ENCODE data around the gene MTCH1.
"Not testable (repeated sequence)": the region's sequence is repeated elsewhere in the genome, so short reads cannot be mapped to it uniquely, and the experiment has no call there.

The MTCH1 gene

GRCh38 chr6:36947570-36948351 is 38.2 kb downstream of the MTCH1 start:
- DNase-seq: no peak

GRCh38 chr6:36946526-36946925 is 39.5 kb downstream of the MTCH1 start:
- DNase-seq: no peak

DNA sequence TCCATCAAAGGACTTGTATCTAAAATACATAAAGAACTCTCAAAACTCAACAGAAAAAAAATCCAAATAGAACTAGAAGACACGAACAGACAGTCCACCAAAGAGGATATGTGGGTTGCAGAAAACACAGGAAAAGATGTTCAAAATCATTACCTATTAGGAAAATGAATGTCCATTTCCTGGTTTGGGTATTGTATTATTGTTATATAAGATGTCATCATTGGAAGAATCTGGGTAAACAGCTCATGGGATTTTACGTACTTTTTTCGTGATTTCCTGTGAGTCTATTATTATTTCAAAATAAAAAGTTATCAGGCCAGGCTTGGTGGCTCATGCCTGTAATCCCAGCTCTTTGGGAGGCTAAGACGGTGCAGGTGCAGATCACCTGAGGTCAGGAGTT is 40.7 kb downstream of the MTCH1 start:
- no peak for DNase-seq

- no peak for DNase-seq
These were observed 41.3 kb downstream of the MTCH1 start for GRCh38 chr6:36944650-36945049.

DNA sequence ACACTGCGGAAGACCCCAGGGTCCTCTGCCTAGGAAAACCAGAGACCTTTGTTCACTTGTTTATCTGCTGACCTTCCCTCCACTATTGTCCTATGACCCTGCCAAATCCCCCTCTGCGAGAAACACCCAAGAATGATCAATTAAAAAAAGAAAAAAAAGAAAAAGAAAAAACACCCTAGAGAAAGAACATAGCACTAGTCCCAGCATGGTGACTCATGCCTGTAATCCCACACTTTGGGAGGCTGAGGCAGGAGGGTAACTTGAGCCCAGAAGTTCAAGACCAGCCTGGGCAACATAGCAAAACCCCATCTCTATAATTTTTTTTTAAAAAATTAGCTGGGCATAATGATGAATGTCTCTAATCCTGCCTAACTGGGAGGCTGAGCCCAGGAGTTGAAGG is 43.7 kb downstream of the MTCH1 start:
- DNase-seq: not testable (repeated sequence)

DNA sequence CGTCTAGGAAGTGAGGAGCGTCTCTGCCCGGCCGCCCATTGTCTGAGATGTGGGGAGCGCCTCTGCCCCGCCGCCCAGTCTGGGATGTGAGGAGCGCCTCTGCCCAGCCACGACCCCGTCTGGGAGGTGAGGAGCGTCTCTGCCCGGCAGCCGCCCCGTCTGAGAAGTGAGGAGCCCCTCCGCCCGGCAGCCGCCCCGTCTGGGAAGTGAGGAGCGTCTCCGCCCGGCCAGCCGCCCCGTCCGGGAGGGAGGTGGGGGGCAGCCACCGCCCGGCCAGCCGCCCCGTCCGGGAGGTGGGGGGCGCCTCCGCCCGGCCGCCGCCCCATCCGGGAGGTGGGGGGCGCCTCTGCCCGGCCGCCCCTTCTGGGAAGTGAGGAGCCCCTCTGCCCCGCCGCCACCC is 44.4 kb downstream of the MTCH1 start:
- not testable (repeated sequence) for DNase-seq

DNA sequence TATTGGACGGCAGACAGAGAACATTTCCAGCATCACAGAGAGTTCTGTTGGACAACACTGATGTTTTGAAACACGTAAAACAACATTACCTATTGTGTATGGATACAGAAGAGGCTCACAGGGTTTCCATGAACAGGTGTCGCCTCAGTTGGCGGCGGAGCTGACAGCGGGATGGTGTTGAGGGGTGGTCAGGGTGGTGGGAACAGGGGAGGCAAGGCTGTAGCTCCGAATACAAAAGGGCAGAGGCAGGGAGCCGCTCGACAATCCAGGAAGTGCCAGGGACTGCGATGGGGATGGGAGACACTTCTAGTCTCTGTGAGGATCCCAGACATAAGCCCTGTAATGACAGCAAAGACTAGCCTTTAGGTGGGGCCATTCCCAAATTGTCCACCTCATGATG is 46.0 kb downstream of the MTCH1 start:
- DNase-seq: no peak

GRCh38 chr6:36939005-36939404 is 47.0 kb downstream of the MTCH1 start:
- DNase-seq: not testable (repeated sequence)

- DNase-seq: no peak
These were observed 47.5 kb downstream of the MTCH1 start for GRCh38 chr6:36938536-36938935.

DNA sequence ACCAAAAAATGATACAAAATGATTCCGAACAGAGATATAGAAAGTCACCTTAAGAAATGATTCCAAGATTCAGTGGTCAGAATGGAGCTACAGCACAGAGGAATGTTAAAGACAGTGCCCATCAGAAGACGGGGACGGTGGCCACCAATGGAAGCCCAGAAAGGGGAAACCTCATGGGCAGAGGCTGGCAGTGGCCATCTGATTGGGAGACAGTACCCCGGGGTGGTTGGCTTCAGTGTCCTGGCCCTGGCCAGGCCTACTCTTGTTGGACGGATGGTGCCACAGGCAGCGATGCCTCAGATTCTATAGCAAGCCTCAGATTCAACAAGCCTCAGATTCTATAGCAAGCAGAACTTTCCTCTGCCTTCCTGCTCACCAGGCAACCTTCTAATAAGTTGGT is 48.1 kb downstream of the MTCH1 start:
- DNase-seq: no peak

DNA sequence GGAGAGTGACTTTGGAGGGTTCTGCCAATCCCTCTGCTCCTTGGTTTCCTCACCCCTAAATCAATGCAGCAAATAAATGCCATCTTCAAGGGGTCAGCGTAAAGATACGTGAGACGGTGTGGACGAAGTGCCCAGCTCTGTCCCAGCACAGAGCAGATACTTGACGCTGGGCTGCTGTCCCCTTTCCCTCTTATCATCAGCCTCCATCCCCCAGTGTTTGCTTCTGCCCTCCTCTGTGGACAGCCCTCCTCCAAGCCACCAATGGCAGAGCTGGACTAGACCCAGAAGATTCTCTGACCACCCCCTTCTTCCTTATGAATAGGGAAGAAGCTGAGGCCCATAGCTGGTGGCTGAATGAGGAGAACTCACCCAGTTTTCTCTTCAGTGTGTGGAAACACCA is 49.2 kb downstream of the MTCH1 start:
- DNase-seq: no peak

- DNase-seq: no peak
These were observed 51.1 kb downstream of the MTCH1 start for GRCh38 chr6:36934901-36935300.

DNA sequence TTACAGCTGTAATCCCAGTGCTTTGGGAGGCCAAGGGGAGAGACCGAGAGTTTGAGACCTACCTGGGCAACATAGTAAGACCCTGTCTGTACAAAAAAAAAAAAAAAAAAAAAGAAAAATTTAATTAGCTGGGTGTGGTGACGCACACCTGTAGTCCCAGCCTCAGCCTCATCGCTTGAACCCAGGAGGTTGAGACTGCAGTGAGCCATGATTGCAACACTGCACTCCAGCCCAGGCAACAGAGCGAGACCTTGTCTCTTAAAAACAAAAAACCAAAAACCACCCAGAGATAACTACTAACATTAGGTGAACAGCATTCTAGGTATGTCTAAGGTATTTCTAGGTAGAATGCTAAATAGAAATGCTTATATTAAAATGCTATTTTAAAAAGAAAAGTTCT is 52.5 kb downstream of the MTCH1 start:
- DNase-seq: no peak

DNA sequence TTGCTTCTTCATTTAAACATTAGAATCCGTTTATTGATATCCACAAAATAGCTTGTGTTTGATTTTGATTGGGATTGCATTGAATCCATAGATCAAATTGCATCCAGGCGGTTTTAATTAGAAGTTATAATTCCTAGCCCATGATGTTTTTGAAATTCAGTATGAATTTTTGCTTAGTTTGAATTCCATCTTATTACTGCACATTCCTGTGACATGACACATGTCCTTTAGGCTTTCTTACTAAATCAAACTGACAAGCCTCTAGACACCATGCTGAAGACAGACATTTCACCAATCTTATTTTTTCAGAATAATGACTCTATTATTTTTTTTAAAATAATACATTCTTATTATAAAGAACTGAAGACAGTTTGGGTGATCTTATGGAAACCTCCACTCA is 52.9 kb downstream of the MTCH1 start:
- no peak for DNase-seq

GRCh38 chr6:36930483-36930882 is 55.5 kb downstream of the MTCH1 start:
- DNase-seq: no peak

- no peak for DNase-seq
These were observed 56.4 kb downstream of the MTCH1 start for GRCh38 chr6:36929607-36930006.

- DNase-seq: no peak
These were observed 56.8 kb downstream of the MTCH1 start for GRCh38 chr6:36929152-36929551.

DNA sequence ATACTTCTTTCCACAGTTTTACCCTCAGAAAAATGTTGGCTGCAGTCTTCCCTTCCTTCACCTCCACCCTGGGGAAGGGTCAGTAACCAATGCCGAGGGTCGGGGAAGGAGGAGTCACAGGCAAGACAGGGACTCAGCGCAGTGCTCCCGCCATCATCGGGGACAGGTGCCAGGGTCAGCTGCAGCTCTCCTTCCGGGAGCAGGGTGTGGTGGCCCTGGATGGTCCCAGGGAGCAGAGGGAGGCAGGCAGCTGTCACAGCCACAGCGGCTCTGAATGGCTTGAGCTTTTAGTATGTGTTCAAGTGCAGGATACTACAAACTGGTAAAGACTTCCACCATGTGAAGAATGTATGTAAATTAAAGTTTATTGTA is 57.5 kb downstream of the MTCH1 start:
- DNase-seq: no peak

DNA sequence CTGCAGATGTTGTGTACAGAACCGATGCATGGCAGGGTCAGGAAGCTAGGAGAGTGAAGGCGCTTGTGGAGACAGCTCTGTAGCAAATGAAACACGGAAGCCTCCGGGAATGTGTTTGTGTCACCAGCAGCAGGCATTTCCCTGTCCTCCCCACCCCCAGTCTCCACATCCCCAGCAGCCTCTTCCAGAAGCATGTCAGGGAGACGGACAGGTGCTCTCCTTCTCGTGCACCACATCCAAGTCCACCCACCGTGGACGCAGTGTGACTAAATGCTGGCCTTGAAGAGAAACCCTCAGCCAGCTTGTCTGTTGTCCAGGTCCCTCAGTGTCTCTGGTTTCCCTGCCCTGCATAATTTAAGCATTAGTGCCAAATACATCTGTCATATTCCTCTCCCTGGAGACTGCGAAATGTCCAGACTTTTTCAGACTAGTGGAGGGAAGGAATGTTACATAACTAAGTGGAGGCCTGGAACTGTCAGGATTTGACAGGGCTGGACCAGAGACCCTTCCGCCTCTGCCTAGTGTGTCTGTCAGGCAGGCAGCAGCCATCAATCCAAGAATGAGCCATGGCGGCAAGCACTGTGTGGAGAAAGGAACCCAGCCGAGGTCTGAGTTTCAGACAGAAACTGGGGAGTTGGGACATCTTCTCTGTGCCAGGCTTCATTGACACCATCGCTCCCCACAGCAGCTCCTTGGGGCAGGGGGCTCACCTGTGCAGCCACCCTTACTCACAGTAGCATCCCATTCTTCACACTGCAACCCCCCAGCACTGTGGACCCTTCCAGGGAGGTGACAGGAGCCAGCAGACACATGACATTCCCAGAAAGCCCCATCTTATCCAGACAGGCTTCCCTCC is 58.1 kb downstream of the MTCH1 start:
- no peak for DNase-seq

- no peak for DNase-seq
These were observed 59.1 kb downstream of the MTCH1 start for GRCh38 chr6:36926708-36927513.

DNA sequence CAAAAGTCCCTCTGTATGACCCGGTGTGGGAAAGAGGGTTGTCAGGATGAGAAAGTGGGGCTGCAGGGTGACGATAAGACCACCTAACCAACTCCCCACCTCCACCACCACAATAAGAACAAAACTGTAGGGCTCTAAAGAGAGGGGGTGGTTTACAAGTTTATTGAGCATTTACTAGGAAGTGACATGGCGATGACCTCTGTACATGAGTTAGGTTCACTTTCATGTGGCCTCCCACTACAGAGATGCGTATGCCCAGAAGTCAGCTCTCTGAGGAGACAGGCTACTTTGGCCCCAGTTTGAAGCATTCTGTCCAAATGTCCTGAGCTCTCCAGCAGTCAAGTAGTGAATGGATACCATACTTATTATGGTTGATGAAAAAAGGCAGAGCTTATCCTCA is 60.2 kb downstream of the MTCH1 start:
- no peak for DNase-seq

GRCh38 chr6:36924778-36925374 is 61.1 kb downstream of the MTCH1 start:
- no peak for DNase-seq

DNA sequence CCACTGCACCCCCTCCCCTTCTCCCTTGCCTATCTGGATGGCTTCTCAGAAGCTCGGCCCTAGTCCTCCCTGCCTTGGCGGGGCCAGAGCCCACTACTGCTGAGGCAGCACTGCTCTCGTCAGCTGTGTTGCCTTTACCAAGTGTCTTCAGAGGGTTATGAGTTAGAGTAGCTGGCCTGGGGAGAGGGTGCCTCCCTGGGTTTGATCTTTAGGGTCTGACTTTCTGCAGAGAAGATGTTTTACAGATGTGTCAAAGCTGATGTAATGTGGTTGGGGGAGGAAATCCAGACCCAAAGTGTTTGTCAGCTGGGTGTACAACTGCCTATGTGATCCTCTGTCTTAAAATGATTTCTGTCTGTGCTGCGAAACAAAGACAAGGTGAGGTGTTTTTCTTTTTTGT is 61.9 kb downstream of the MTCH1 start:
- DNase-seq: no peak
